GM19467 (cell line): ENCODE data around the gene MAN2A2.
"Not testable (repeated sequence)": the region's sequence is repeated elsewhere in the genome, so short reads cannot be mapped to it uniquely, and the experiment has no call there.

Source experiments
- ATAC-seq: cut with Tn5 transposase; IDR thresholded peaks from one replicate; pipeline ENCODE4 v1.9.1; 2021; ENCODE audit warnings: mild to moderate bottlenecking, moderate library complexity; ENCODE audit not compliant: unreplicated experiment

The MAN2A2 gene

DNA sequence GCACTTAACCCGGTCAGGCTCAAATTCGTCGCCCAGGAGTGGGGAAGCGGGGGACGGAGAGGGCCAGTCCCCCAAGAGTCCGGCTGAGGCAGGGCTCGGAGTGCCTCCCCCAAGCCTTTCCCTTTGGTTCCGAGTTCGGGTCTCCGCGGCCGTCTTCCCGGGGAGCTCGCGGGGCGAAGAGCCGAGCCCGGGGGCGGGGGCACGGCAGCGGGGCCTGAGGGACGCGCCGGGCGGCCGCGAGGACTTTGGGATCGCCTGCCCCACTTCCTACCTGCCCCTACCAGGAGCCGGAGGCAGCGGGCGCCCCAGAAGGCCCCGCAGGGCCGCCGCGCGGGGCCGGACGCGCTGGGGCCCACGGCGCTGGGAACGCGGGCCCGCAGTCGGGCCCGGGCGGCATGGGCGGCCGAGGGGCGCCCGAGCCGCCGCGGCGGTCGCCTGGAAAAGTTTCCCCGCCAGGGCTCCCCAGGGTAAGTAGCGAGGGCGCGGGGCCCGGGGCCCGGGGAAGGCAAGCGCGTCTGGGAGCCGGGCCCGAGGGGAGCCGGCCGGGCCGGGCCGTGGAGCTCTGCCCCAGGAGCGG lies 31.9 kb upstream of the MAN2A2 start:
- no peak for ATAC-seq

DNA sequence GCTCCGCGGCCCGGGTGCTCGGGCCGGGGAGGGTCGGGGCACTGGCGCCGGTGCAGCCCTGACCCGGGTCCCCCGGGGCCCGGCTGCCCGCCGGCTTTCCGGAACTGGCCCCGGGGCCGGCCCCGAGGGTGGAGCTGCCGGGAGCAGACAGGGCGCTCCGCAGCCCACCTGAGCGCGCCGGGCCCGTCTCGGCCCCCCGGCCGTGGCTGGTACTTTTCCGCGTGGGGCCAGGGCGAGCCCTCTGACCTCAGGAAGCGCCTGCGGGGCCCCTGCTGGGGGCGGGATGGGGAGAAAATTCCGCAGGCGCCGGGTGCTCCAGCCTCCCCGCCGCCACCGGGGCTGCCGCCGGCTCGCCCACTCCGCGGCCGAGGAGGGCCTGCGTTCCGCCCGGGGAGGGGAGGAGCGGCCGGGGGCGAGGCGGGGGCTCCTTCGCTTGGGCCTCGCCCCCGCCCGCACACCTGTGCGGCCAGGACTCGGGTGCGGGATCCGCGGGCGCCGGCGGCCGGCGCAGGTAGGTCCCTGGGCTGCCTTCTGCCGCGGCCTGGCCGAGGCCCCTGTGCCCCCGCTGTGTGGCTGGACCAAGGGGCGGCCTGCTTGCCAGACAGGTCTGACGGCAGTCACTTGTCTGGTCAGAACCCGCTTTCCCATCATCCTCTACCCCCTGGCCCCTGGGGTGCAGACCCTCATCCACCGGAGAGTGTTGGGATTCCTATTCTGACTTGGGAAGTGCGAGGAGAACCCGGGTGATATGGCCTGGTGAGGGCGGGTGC lies 31.2 kb upstream of the MAN2A2 start:
- no peak for ATAC-seq

DNA sequence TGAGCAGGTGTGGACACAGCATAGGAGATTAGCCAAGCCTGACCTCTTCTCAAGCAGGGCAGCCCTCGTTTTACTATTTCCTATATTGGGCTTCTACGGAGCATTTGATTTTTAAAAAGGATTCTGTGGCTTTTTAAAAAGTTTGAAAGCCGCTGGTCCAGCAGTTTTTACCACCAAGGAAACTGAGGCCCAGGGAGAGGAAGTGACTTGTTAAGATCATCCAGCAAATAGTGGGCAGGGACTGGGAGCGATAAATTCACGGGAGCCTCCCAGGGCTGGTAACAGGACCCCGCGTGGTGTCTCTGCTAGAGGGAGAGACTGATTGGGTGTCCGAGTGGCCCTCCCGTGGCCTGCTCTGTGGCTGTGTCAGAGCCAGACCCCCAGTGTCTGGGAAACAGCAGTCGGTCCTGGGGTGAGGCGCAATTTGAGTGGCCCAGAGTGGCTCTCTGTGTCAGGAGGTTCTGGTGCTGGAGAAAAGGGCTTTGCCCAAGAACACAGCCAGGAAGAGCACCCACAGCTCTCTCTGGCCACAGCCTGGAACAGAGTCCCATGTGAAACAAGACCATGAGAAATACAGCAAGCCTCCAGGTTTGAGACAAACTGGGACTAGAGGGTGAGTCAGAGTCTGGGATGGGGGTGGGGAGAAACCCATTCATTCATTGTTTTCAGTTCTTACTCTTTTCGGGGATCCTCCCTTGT lies 30.5 kb upstream of the MAN2A2 start:
- no peak for ATAC-seq

DNA sequence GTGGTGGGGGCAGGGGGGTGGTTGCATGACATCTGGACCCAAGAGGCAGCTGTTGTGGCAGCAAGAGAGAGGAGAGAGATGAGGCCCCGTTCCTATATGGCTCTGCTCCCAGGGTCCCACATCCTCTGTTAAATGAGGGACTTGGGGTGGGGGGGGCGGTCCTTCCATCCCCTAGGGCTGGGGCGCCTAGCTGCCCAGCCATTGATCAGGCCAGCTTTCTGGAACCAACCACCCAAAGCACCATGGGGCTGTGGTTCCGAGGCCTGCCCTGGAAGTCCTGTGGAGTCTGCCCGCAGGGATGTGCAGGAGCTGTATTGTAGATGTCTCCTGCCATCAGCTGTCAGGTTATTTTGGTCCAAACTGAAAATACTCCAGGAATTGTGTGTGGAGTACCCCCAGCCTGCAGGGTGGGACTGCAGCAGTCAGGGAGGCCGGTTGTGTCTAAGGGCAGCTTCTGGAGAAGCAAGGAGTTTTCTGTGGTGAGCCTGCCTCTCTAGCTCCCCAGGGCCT lies 29.6 kb upstream of the MAN2A2 start:
- no peak for ATAC-seq

DNA sequence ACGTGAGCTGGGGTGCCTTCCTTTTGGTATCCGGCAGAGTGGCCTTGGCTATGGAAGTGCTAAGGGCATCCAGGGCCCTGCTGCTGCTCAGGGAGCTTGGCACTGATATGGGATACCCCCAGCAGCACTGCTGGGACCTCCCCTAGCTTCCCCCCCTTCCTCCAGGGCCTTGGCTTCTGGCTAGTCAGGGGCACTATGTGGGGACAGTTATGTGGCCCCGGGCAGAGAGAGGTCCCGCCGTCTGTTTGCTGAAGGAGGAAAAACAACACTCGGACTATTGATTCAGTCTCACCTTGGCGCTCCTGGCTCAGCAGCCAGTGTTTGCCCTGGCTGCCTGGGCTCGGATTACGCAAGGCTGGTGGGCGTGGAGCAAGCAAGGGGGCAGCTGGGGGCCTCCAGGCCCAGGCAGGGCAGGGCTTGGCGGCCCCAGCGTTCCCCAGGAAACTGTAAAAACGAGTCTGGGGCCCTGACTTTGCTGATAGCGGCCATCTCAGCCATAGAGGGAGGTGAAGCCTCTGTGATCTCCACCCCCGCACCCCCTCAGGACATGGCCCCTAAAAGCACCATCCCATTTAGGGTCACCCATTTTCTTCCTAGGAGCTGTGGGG lies 29.0 kb upstream of the MAN2A2 start:
- no peak for ATAC-seq

DNA sequence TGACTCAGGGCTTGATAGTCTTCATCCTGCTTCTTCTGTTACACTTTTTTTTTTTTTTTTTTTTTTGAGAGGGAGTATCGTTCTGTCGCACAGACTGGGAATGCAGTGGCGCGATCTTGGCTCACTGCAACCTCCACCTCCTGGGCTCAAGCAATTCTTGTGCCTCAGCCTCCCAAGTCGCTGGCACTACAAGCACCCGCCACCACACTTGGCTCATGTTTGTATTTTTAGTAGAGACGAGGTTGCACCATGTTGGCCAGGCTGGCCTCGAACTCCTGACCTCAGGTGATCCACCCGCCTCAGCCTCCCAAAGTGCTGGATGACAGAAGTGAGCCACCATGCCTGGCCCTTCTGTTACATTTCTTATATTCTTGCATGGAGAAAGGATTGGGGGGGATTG lies 28.1 kb upstream of the MAN2A2 start:
- ATAC-seq: not testable (repeated sequence)

DNA sequence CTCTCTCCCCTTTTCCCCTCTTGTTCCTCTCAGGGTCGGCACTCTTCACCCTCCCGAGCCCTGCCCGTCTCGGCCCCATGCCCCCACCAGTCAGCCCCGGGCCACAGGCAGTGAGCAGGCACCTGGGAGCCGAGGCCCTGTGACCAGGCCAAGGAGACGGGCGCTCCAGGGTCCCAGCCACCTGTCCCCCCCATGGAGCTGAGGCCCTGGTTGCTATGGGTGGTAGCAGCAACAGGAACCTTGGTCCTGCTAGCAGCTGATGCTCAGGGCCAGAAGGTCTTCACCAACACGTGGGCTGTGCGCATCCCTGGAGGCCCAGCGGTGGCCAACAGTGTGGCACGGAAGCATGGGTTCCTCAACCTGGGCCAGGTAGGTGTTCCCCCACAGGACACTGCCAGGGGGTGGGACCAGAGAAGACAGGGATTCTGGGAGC lies 27.5 kb upstream of the MAN2A2 start:
- no peak for ATAC-seq

DNA sequence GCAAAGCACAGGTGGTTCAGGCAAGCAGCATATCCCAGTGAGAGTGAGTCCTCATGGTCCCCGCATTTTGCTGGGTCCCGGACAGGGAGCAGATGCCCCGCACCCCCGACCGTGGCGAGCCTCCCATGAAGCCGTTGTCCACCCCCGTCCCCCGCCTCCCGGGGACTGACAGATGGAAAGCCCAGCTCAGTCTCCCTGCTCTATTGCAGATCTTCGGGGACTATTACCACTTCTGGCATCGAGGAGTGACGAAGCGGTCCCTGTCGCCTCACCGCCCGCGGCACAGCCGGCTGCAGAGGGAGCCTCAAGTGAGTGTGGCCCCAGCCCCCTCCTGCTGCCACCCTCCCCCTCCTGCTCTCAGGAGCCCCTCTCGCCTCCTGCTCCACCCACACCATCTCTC lies 27.1 kb upstream of the MAN2A2 start:
- ATAC-seq: no peak

DNA sequence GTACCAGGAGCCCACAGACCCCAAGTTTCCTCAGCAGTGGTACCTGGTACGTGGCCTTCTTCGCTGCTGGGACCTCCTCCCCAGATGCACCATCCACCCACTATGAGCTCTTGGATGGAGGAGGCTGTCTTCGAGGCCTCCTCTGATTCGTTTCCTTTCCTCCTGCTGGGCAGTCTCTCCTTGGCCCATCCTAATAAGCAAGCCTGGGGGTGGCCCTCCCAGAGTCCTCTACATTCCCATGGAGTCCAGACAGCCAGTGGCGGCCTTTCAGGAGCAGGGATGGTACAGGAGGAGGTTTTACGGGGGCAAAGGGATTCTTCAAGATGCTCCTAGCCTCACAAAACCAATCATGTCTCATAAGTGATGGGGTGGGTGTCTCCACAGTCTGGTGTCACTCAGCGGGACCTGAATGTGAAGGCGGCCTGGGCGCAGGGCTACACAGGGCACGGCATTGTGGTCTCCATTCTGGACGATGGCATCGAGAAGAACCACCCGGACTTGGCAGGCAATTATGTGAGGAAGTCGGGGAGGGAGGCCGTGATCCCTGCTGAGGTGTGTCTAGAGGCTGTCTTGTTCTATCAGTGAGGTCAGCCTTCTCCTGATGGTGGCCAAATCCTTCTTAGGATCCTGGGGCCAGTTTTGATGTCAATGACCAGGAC lies 26.5 kb upstream of the MAN2A2 start:
- no peak for ATAC-seq

DNA sequence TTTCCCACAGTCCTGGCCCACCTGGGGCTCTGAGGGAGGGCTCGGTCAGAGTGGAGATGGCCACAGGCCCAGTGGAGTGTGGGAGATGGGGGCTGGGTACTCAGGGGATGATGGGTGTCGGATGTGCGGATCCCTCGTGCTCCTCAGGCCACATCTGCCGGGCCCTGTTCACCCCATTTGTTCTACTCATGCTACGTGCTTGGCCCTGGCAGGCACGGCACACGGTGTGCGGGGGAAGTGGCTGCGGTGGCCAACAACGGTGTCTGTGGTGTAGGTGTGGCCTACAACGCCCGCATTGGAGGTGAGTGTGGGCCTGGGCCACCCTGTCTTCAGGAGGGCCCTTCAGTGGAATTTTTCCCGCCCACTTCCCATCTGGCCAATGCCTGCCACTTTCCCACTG lies 25.8 kb upstream of the MAN2A2 start:
- no peak for ATAC-seq

DNA sequence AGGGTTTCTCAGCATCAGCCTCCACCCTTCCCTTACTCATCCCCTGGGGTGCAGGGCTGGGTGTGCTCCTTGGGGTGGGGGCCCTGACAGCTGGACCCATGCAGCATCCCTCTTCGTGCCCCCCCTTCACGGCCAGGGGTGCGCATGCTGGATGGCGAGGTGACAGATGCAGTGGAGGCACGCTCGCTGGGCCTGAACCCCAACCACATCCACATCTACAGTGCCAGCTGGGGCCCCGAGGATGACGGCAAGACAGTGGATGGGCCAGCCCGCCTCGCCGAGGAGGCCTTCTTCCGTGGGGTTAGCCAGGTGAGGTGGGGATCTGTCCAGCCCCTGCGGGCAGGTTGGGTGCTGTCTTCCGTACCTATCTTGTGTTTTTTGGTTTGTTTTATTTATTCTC lies 25.1 kb upstream of the MAN2A2 start:
- no peak for ATAC-seq

DNA sequence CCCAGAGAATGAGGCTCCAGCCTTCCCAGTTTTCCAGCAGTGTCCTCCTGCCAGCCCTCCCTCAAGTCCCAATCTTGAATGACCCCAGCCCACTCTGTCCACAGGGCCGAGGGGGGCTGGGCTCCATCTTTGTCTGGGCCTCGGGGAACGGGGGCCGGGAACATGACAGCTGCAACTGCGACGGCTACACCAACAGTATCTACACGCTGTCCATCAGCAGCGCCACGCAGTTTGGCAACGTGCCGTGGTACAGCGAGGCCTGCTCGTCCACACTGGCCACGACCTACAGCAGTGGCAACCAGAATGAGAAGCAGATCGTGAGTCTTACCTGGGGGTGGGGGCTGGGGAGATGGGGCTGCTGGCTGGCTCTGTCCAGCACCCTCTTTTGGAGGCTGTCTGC lies 24.4 kb upstream of the MAN2A2 start:
- ATAC-seq: no peak

DNA sequence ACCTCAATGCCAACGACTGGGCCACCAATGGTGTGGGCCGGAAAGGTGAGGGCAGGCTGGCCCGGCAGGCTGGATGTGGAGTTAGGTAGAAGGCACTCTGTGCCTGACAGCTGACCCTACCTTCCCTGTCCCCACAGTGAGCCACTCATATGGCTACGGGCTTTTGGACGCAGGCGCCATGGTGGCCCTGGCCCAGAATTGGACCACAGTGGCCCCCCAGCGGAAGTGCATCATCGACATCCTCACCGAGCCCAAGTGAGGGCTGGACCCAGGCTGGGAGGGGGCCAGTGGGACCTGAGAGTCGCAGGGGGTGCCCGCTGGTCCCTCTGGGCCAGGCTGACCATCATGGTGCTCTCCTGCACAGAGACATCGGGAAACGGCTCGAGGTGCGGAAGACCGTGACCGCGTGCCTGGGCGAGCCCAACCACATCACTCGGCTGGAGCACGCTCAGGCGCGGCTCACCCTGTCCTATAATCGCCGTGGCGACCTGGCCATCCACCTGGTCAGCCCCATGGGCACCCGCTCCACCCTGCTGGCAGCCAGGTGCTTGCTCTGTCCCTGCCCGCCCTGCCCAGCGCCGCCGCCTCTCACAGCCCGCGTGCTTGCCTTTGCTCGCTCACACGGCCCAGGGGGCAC lies 23.3 kb upstream of the MAN2A2 start:
- no peak for ATAC-seq

DNA sequence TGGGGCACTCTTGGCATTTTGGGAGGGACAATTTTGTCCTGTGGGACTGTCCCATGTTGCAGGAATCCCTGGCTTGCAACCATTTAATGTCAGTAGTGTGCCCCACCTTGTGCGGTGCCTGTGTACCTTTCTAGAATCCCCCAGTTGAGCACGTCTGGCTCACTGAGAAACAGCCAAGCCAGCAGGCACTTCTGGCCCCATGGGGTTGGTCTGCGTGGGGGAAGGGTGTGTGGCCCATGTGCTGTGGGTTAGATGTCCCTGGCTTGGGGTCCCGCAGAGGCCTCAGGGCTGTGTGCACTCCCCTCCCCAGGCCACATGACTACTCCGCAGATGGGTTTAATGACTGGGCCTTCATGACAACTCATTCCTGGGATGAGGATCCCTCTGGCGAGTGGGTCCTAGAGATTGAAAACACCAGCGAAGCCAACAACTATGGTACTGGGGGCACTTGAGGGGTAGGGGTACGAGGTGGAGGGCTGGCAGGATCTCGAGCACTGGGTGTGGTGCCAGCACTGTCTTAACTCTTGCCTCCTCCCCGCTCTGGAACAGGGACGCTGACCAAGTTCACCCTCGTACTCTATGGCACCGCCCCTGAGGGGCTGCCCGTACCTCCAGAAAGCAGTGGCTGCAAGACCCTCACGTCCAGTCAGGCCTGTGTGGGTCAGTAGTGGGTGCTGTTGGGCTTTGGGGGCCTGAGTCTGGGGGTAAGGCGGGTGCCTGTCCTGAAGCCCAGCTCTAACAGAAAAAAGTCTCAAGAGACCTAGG lies 22.5 kb upstream of the MAN2A2 start:
- no peak for ATAC-seq

DNA sequence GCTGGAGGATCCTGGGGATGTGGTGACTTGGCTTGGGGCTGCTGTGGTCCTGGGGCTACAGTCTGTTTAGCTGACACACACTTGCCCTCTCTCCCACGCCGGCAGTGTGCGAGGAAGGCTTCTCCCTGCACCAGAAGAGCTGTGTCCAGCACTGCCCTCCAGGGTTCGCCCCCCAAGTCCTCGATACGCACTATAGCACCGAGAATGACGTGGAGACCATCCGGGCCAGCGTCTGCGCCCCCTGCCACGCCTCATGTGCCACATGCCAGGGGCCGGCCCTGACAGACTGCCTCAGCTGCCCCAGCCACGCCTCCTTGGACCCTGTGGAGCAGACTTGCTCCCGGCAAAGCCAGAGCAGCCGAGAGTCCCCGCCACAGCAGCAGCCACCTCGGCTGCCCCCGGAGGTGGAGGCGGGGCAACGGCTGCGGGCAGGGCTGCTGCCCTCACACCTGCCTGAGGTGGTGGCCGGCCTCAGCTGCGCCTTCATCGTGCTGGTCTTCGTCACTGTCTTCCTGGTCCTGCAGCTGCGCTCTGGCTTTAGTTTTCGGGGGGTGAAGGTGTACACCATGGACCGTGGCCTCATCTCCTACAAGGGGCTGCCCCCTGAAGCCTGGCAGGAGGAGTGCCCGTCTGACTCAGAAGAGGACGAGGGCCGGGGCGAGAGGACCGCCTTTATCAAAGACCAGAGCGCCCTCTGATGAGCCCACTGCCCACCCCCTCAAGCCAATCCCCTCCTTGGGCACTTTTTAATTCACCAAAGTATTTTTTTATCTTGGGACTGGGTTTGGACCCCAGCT lies 21.7 kb upstream of the MAN2A2 start:
- no peak for ATAC-seq

DNA sequence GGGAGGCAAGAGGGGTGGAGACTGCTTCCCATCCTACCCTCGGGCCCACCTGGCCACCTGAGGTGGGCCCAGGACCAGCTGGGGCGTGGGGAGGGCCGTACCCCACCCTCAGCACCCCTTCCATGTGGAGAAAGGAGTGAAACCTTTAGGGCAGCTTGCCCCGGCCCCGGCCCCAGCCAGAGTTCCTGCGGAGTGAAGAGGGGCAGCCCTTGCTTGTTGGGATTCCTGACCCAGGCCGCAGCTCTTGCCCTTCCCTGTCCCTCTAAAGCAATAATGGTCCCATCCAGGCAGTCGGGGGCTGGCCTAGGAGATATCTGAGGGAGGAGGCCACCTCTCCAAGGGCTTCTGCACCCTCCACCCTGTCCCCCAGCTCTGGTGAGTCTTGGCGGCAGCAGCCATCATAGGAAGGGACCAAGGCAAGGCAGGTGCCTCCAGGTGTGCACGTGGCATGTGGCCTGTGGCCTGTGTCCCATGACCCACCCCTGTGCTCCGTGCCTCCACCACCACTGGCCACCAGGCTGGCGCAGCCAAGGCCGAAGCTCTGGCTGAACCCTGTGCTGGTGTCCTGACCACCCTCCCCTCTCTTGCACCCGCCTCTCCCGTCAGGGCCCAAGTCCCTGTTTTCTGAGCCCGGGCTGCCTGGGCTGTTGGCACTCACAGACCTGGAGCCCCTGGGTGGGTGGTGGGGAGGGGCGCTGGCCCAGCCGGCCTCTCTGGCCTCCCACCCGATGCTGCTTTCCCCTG lies 21.0 kb upstream of the MAN2A2 start:
- ATAC-seq: no peak

DNA sequence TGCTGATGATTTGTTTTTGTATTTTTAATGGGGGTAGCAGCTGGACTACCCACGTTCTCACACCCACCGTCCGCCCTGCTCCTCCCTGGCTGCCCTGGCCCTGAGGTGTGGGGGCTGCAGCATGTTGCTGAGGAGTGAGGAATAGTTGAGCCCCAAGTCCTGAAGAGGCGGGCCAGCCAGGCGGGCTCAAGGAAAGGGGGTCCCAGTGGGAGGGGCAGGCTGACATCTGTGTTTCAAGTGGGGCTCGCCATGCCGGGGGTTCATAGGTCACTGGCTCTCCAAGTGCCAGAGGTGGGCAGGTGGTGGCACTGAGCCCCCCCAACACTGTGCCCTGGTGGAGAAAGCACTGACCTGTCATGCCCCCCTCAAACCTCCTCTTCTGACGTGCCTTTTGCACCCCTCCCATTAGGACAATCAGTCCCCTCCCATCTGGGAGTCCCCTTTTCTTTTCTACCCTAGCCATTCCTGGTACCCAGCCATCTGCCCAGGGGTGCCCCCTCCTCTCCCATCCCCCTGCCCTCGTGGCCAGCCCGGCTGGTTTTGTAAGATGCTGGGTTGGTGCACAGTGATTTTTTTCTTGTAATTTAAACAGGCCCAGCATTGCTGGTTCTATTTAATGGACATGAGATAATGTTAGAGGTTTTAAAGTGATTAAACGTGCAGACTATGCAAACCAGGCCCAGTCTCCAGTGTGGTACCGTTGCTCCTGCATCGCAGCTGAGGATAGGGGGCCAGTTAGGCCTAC lies 20.1 kb upstream of the MAN2A2 start:
- no peak for ATAC-seq

DNA sequence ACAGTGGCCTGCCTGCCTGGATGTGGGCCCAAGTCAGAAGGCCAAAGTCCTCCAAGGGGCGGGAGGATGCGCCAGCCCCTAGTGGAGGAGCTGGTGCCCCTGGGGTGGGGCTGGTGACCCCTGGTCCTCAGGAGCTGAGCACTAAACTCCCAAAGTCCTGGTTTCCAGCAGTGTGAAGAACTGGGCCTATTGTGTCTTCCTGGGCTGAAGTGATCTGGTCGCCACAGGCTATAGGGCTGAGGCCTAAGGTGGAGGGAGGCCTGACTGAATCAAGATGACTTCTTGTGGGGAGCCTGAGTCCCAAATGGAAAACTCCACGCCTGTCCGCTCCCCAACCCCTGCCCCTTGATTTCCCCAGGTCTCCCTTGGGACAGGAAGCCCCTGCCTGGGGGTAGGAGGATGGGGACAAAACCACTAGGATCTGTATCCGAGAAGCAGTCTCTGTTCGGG lies 19.6 kb upstream of the MAN2A2 start:
- no peak for ATAC-seq
